Astrocyte (in vitro differentiated cells and primary cell): ENCODE results near the gene CAPN6. TPM values are rescaled to one million over a fixed set of nuclear protein-coding genes. Genes with fewer than 3 reads are reported as not detected.

Experiments used
- DNase-seq: peaks from one replicate; pipeline ENCODE4 v3.0.0-alpha.2; 2010; ENCODE audit warnings: low read depth
- FAIRE-seq: peaks from 2 replicates; lab custom pipeline; 2011; peaks lifted over from hg19 to GRCh38; lab: Jason Lieb, UNC
- H2AFZ ChIP-seq: 2 replicates; pipeline ENCODE4 v1.6.0; 2012; ENCODE audit warnings: low read depth, low read length, inconsistent platforms
- H3K27ac ChIP-seq: 2 replicates; pipeline ENCODE4 v1.5.1; 2011; ENCODE audit warnings: low read depth, low read length, inconsistent platforms
- H3K27me3 ChIP-seq: 2 replicates; pipeline ENCODE4 v1.6.0; 2011; ENCODE audit warnings: low read length, inconsistent platforms; ENCODE audit not compliant: insufficient read depth
- H3K36me3 ChIP-seq: 2 replicates; pipeline ENCODE4 v1.5.1; 2011; ENCODE audit warnings: low read length, inconsistent platforms; ENCODE audit not compliant: insufficient read depth
- H3K4me1 ChIP-seq: 2 replicates; pipeline ENCODE4 v1.5.1; 2011; ENCODE audit warnings: low read length, inconsistent platforms; ENCODE audit not compliant: insufficient read depth
- H3K4me2 ChIP-seq: 2 replicates; pipeline ENCODE4 v1.6.0; 2012; ENCODE audit warnings: low read length, inconsistent platforms
- H3K4me3 ChIP-seq: 2 replicates; pipeline ENCODE4 v1.5.1; 2011; ENCODE audit warnings: low read depth, mild to moderate bottlenecking, low read length, inconsistent platforms; ENCODE audit not compliant: insufficient read depth
- H3K79me2 ChIP-seq: 2 replicates; pipeline ENCODE4 v1.6.0; 2012; ENCODE audit warnings: mild to moderate bottlenecking, low read length, inconsistent platforms; ENCODE audit not compliant: insufficient read depth
- H3K9ac ChIP-seq: 2 replicates; pipeline ENCODE4 v1.6.0; 2012; ENCODE audit warnings: mild to moderate bottlenecking, low read length, inconsistent platforms
- H3K9me3 ChIP-seq: 2 replicates; pipeline ENCODE4 v1.5.1; 2012; ENCODE audit warnings: low read depth, mild to moderate bottlenecking, low read length, inconsistent platforms; ENCODE audit not compliant: insufficient read depth
- H4K20me1 ChIP-seq: 2 replicates; pipeline ENCODE4 v1.6.0; 2012; ENCODE audit warnings: low read length, inconsistent platforms; ENCODE audit not compliant: insufficient read depth
- H3K27ac Mint-ChIP-seq: one replicate; pipeline ENCODE4 v1.8.0; 2021; ENCODE audit warnings: mild to moderate bottlenecking, mixed read lengths; ENCODE audit not compliant: unreplicated experiment
- H3K27me3 Mint-ChIP-seq: one replicate; pipeline ENCODE4 v1.8.0; 2021; ENCODE audit warnings: low read depth, mixed read lengths; ENCODE audit not compliant: unreplicated experiment
- H3K36me3 Mint-ChIP-seq: one replicate; pipeline ENCODE4 v1.8.0; 2021; ENCODE audit warnings: low read depth, mixed read lengths; ENCODE audit not compliant: unreplicated experiment
- H3K4me1 Mint-ChIP-seq: one replicate; pipeline ENCODE4 v1.8.0; 2021; ENCODE audit warnings: low read depth, mixed read lengths; ENCODE audit not compliant: unreplicated experiment
- H3K4me3 Mint-ChIP-seq: one replicate; pipeline ENCODE4 v1.8.0; 2021; ENCODE audit warnings: mild to moderate bottlenecking, moderate library complexity, mixed read lengths; ENCODE audit not compliant: unreplicated experiment
- H3K9me3 Mint-ChIP-seq: one replicate; pipeline ENCODE4 v1.8.0; 2021; ENCODE audit warnings: mild to moderate bottlenecking, mixed read lengths; ENCODE audit not compliant: unreplicated experiment
- CTCF ChIP-seq: IDR thresholded peaks from 2 replicates; pipeline ENCODE4 v1.5.1; 2011; ENCODE audit warnings: low read depth, mild to moderate bottlenecking, inconsistent platforms, low read length, moderate library complexity; ENCODE audit not compliant: insufficient read depth
- EZH2 ChIP-seq: IDR thresholded peaks from 2 replicates; pipeline ENCODE4 v1.6.1; 2012; ENCODE audit warnings: mild to moderate bottlenecking, low read length, inconsistent platforms; ENCODE audit not compliant: insufficient read depth
- total RNA-seq: library from RNA; stranded (reverse); gene quantifications from 2 replicates; pipeline ENCODE4 v1.2.1, GENCODE V29; 2021

Gene CAPN6
- total RNA-seq, 1 donor from 2014 or later = 9.4 TPM

GRCh38 chrX:111216293-111216801 is 53.9 kb downstream of the CAPN6 start:
- H3K4me1 Mint-ChIP-seq = no peaks in the 10 kb centered on the region

GRCh38 chrX:111207851-111208250 is 62.4 kb downstream of the CAPN6 start:
- H3K27ac ChIP-seq = no peak overlapping the region
- H3K79me2 ChIP-seq = no peaks in the 10 kb centered on the region
- Mint-ChIP-seq H3K36me3 (no peaks in the 10 kb centered on the region), H3K27ac (no peak overlapping the region), H3K27me3 (no peaks in the 10 kb centered on the region), H3K4me3 (no peak overlapping the region), H3K4me1 (peaks cover 1% of the 10 kb centered on the region), H3K9me3 (peaks cover 2% of the 10 kb centered on the region)
- no peaks in the 10 kb centered on the region for H3K27me3 ChIP-seq
- no peak overlapping the region for H2AFZ ChIP-seq
- no peak overlapping the region for H3K4me2 ChIP-seq
- H4K20me1 ChIP-seq = no peaks in the 10 kb centered on the region
- H3K9ac ChIP-seq = no peak overlapping the region
- no peak for FAIRE-seq
- no peak for DNase-seq
- H3K4me1 ChIP-seq = no peaks in the 10 kb centered on the region
- TF ChIP-seq CTCF = no peak
- no peak for TF ChIP-seq EZH2
- H3K4me3 ChIP-seq = no peak overlapping the region
- H3K9me3 ChIP-seq = no peaks in the 10 kb centered on the region
- H3K36me3 ChIP-seq = no peaks in the 10 kb centered on the region

More at GRCh38 chrX:111216293-111216801, 53.9 kb downstream of the CAPN6 start:
- DNase-seq (no peak), FAIRE-seq (peak; percentile 92)
- no peak overlapping the region for H3K4me2 ChIP-seq
- H3K9me3 ChIP-seq = no peaks in the 10 kb centered on the region
- Mint-ChIP-seq H3K9me3 (no peaks in the 10 kb centered on the region), H3K27me3 (no peaks in the 10 kb centered on the region), H3K36me3 (no peaks in the 10 kb centered on the region), H3K4me3 (no peak overlapping the region), H3K27ac (no peak overlapping the region)
- H3K27ac ChIP-seq = no peak overlapping the region
- H3K79me2 ChIP-seq = no peaks in the 10 kb centered on the region
- no peak for TF ChIP-seq CTCF
- TF ChIP-seq EZH2 = no peak
- H3K36me3 ChIP-seq = no peaks in the 10 kb centered on the region
- H3K4me1 ChIP-seq = no peaks in the 10 kb centered on the region
- no peaks in the 10 kb centered on the region for H4K20me1 ChIP-seq
- H2AFZ ChIP-seq = no peak overlapping the region
- H3K9ac ChIP-seq = no peak overlapping the region
- H3K27me3 ChIP-seq = no peaks in the 10 kb centered on the region
- no peak overlapping the region for H3K4me3 ChIP-seq

- Histone ChIP-seq H3K27me3 (no peaks in the 10 kb centered on the region), H3K4me2 (no peak overlapping the region), H3K9ac (no peak overlapping the region), H2AFZ (no peak overlapping the region), H4K20me1 (no peaks in the 10 kb centered on the region), H3K4me3 (no peak overlapping the region), H3K4me1 (no peaks in the 10 kb centered on the region), H3K79me2 (no peaks in the 10 kb centered on the region), H3K36me3 (no peaks in the 10 kb centered on the region), H3K9me3 (no peaks in the 10 kb centered on the region), H3K27ac (no peak overlapping the region)
- no peaks in the 10 kb centered on the region for H3K36me3 Mint-ChIP-seq
- H3K27ac Mint-ChIP-seq = no peak overlapping the region
- peaks cover 1% of the 10 kb centered on the region for H3K4me1 Mint-ChIP-seq
- H3K9me3 Mint-ChIP-seq = peaks cover 2% of the 10 kb centered on the region
- no peaks in the 10 kb centered on the region for H3K27me3 Mint-ChIP-seq
- FAIRE-seq (no peak), DNase-seq (no peak)
- TF ChIP-seq CTCF (no peak), EZH2 (no peak)
- no peak overlapping the region for H3K4me3 Mint-ChIP-seq
Observed at GRCh38 chrX:111200327-111200726, 70.0 kb downstream of the CAPN6 start.
